ENCODE results near the gene HEXA. TPM values are rescaled to one million over a fixed set of nuclear protein-coding genes. Genes with fewer than 3 reads are reported as not detected.

The HEXA gene
- total RNA-seq, 1 donor from 2014 or later, result 145 TPM

DNA sequence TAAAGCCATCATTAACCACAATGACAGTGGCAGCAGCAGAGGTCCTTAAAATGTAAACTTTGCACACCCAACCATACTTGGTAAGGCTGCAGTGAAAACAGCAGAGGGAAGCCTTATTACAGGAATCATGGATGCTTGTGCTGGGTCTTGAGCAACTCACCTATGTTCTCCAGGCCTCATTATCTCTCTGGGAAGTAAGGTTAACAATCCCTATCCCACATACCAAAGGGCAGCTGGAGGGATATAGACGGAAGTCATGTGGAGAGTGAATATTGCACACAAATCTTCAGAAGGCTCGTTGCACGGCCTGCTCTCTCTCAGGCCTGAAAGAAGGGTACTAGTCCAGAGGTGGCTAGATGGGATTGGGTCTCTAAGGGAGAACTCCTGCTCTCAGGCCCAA lies 30.0 kb downstream of the HEXA start:
- Histone ChIP-seq H2AFZ (ENCODE audit: low read depth, low read length) (no peak overlapping the region), H3K9me3 (ENCODE audit: insufficient read depth, low read depth, low read length) (no peaks in the 10 kb centered on the region), H3K9ac (ENCODE audit: low read length) (no peak overlapping the region), H3K4me1 (ENCODE audit: insufficient read depth, low read length) (no peaks in the 10 kb centered on the region), H3K79me2 (ENCODE audit: insufficient read depth, low read length) (no peaks in the 10 kb centered on the region), H3K4me2 (ENCODE audit: low read length) (no peak overlapping the region), H3K27ac (ENCODE audit: low read depth, low read length) (no peak overlapping the region), H4K20me1 (ENCODE audit: insufficient read depth, low read length) (no peaks in the 10 kb centered on the region), H3K4me3 (ENCODE audit: insufficient read depth, low read depth, low read length) (no peak overlapping the region), H3K27me3 (ENCODE audit: insufficient read depth, low read length) (no peaks in the 10 kb centered on the region), H3K36me3 (ENCODE audit: insufficient read depth, low read length) (peaks cover 23% of the 10 kb centered on the region)
- no peak for DNase-seq (ENCODE audit: low read depth)
- H3K4me3 Mint-ChIP-seq (ENCODE audit: unreplicated experiment), result no peak overlapping the region
- H3K27me3 Mint-ChIP-seq (ENCODE audit: low read depth, unreplicated experiment), result no peaks in the 10 kb centered on the region
- no peaks in the 10 kb centered on the region for H3K9me3 Mint-ChIP-seq (ENCODE audit: unreplicated experiment)
- no peak overlapping the region for H3K27ac Mint-ChIP-seq (ENCODE audit: unreplicated experiment)
- peaks cover 18% of the 10 kb centered on the region for H3K36me3 Mint-ChIP-seq (ENCODE audit: low read depth, unreplicated experiment)
- H3K4me1 Mint-ChIP-seq (ENCODE audit: low read depth, unreplicated experiment), result no peaks in the 10 kb centered on the region
- TF ChIP-seq, protein P1, sequence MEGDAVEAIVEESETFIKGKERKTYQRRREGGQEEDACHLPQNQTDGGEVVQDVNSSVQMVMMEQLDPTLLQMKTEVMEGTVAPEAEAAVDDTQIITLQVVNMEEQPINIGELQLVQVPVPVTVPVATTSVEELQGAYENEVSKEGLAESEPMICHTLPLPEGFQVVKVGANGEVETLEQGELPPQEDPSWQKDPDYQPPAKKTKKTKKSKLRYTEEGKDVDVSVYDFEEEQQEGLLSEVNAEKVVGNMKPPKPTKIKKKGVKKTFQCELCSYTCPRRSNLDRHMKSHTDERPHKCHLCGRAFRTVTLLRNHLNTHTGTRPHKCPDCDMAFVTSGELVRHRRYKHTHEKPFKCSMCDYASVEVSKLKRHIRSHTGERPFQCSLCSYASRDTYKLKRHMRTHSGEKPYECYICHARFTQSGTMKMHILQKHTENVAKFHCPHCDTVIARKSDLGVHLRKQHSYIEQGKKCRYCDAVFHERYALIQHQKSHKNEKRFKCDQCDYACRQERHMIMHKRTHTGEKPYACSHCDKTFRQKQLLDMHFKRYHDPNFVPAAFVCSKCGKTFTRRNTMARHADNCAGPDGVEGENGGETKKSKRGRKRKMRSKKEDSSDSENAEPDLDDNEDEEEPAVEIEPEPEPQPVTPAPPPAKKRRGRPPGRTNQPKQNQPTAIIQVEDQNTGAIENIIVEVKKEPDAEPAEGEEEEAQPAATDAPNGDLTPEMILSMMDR (IDR thresholded peaks at IDR 0.05; ENCODE audit: insufficient read depth, low read depth, low read length), result no peak
- no peak for FAIRE-seq

DNA sequence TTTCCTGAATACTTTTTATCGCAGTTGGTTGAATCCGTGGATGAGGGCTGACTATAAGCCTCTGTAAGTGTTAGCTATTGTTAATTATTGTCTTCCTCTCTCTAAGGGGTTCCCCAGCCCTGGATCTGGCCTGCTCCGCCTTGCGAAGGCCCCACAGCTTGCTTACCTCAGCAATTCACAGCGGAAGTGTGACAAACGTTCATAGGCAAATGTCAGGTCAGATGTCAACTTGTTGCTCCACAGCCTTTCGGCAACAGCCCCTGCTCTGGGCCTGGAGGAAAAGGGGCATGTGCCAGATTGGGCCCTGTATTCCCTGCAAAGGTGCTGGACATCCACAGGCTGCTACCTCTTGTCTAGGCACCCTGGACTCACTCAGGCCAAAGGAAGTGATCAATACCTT lies 30.5 kb downstream of the HEXA start:
- peaks cover 20% of the 10 kb centered on the region for H3K36me3 ChIP-seq (ENCODE audit: insufficient read depth, low read length)
- no peak overlapping the region for H3K4me3 Mint-ChIP-seq (ENCODE audit: unreplicated experiment)

DNA sequence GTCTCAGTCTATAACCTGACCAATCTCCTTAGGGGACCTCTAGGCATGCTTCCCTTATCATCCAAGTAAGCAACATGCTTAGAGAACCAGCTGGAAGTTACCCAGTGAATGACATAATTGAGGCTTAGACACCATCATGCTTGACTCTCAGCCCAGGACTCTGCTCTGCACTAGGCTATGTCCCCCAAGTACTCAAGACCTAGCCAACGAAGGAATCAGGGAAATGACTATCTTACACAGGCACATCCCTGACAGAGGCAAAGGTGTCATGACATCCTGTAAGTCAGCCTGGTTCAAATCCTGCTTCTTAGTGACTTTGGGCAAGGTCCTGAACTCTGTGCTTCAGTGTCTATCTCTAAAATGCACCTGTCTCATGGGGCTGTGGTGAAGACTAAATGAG lies 31.2 kb downstream of the HEXA start:
- Mint-ChIP-seq H3K27me3 (ENCODE audit: low read depth, unreplicated experiment) (no peaks in the 10 kb centered on the region), H3K36me3 (ENCODE audit: low read depth, unreplicated experiment) (peaks cover 12% of the 10 kb centered on the region), H3K4me1 (ENCODE audit: low read depth, unreplicated experiment) (peaks cover 4% of the 10 kb centered on the region), H3K27ac (ENCODE audit: unreplicated experiment) (no peak overlapping the region), H3K4me3 (ENCODE audit: unreplicated experiment) (no peak overlapping the region), H3K9me3 (ENCODE audit: unreplicated experiment) (no peaks in the 10 kb centered on the region)
- H3K79me2 ChIP-seq (ENCODE audit: insufficient read depth, low read length), result no peaks in the 10 kb centered on the region
- no peak overlapping the region for H3K4me2 ChIP-seq (ENCODE audit: low read length)
- no peak overlapping the region for H3K27ac ChIP-seq (ENCODE audit: low read depth, low read length)
- H3K9ac ChIP-seq (ENCODE audit: low read length), result no peak overlapping the region
- H3K27me3 ChIP-seq (ENCODE audit: insufficient read depth, low read length), result no peaks in the 10 kb centered on the region
- no peak for FAIRE-seq
- no peaks in the 10 kb centered on the region for H3K9me3 ChIP-seq (ENCODE audit: insufficient read depth, low read depth, low read length)
- no peaks in the 10 kb centered on the region for H4K20me1 ChIP-seq (ENCODE audit: insufficient read depth, low read length)
- H3K4me1 ChIP-seq (ENCODE audit: insufficient read depth, low read length), result peaks cover 5% of the 10 kb centered on the region
- no peak overlapping the region for H3K4me3 ChIP-seq (ENCODE audit: insufficient read depth, low read depth, low read length)
- peaks cover 20% of the 10 kb centered on the region for H3K36me3 ChIP-seq (ENCODE audit: insufficient read depth, low read length)
- no peak for TF ChIP-seq EZH2 (IDR thresholded peaks at IDR 0.05; ENCODE audit: insufficient read depth, low read length)
- TF ChIP-seq, protein P1 (IDR thresholded peaks at IDR 0.05; ENCODE audit: insufficient read depth, low read depth, low read length), result no peak
- H2AFZ ChIP-seq (ENCODE audit: low read depth, low read length), result no peak overlapping the region
- DNase-seq (ENCODE audit: low read depth), result no peak

More for the DNA sequence above, 30.5 kb downstream of the HEXA start:
- FAIRE-seq (no peak), DNase-seq (ENCODE audit: low read depth) (no peak)
- Histone ChIP-seq H3K4me3 (ENCODE audit: insufficient read depth, low read depth, low read length) (no peak overlapping the region), H3K79me2 (ENCODE audit: insufficient read depth, low read length) (no peaks in the 10 kb centered on the region), H3K9me3 (ENCODE audit: insufficient read depth, low read depth, low read length) (no peaks in the 10 kb centered on the region), H3K27me3 (ENCODE audit: insufficient read depth, low read length) (no peaks in the 10 kb centered on the region), H2AFZ (ENCODE audit: low read depth, low read length) (no peak overlapping the region), H3K9ac (ENCODE audit: low read length) (no peak overlapping the region), H3K4me2 (ENCODE audit: low read length) (no peak overlapping the region), H4K20me1 (ENCODE audit: insufficient read depth, low read length) (no peaks in the 10 kb centered on the region), H3K4me1 (ENCODE audit: insufficient read depth, low read length) (peaks cover under 1% of the 10 kb centered on the region), H3K27ac (ENCODE audit: low read depth, low read length) (no peak overlapping the region)
- Mint-ChIP-seq H3K27me3 (ENCODE audit: low read depth, unreplicated experiment) (no peaks in the 10 kb centered on the region), H3K9me3 (ENCODE audit: unreplicated experiment) (no peaks in the 10 kb centered on the region), H3K36me3 (ENCODE audit: low read depth, unreplicated experiment) (peaks cover 15% of the 10 kb centered on the region), H3K4me1 (ENCODE audit: low read depth, unreplicated experiment) (no peaks in the 10 kb centered on the region), H3K27ac (ENCODE audit: unreplicated experiment) (no peak overlapping the region)
- TF ChIP-seq, protein P1 (IDR thresholded peaks at IDR 0.05; ENCODE audit: insufficient read depth, low read depth, low read length), result no peak
- TF ChIP-seq EZH2 (IDR thresholded peaks at IDR 0.05; ENCODE audit: insufficient read depth, low read length), result no peak

Data from astrocyte (in vitro differentiated cells and primary cell).